Parathyroid adenoma (tissue), 2 donors: ENCODE measurements around the gene TMEM263.

ENCODE experiments used
- H2AFZ ChIP-seq: fragments of 300-600 bp; sonication (generic); one replicate; pipeline ENCODE4 v1.7.0; 2017; ENCODE audit warnings: antibody characterized with exemption, mild to moderate bottlenecking
- H3K27ac ChIP-seq: fragments of 300-600 bp; sonication (generic); one replicate; pipeline ENCODE4 v1.7.0; 2017
- H3K27me3 ChIP-seq: fragments of 300-600 bp; sonication (generic); one replicate; pipeline ENCODE4 v1.7.0; 2017; ENCODE audit warnings: low read length; ENCODE audit not compliant: control insufficient read depth, insufficient read depth
- H3K36me3 ChIP-seq: fragments of 300-600 bp; sonication (generic); one replicate; pipeline ENCODE4 v1.7.0; 2017; ENCODE audit warnings: low read length; ENCODE audit not compliant: control insufficient read depth, insufficient read depth
- H3K4me1 ChIP-seq: fragments of 300-600 bp; sonication (generic); one replicate; pipeline ENCODE4 v1.7.0; 2017; ENCODE audit warnings: control low read depth
- H3K4me2 ChIP-seq: fragments of 300-600 bp; sonication (generic); one replicate; pipeline ENCODE4 v1.7.0; 2017; ENCODE audit warnings: low read length
- H3K4me3 ChIP-seq: fragments of 300-600 bp; sonication (generic); one replicate; pipeline ENCODE4 v1.7.0; 2017; ENCODE audit warnings: low read depth, low read length
- H3K79me2 ChIP-seq: fragments of 300-600 bp; sonication (generic); one replicate; pipeline ENCODE4 v1.7.0; 2017; ENCODE audit warnings: control low read depth
- H3K9ac ChIP-seq: fragments of 300-600 bp; sonication (generic); one replicate; pipeline ENCODE4 v1.7.0; 2017; ENCODE audit warnings: mild to moderate bottlenecking
- H3K9me3 ChIP-seq: fragments of 300-600 bp; sonication (generic); one replicate; pipeline ENCODE4 v1.7.0; 2017; ENCODE audit warnings: low read length; ENCODE audit not compliant: control insufficient read depth
- CTCF ChIP-seq: fragments of 300-600 bp; sonication (generic); IDR thresholded peaks from one replicate; pipeline ENCODE4 v1.7.0; 2017; ENCODE audit warnings: antibody characterized with exemption, mild to moderate bottlenecking
- donor health status: primary hyperparathyroidism.

The TMEM263 gene

GRCh38 chr12:106984588-106985137 is 29.0 kb downstream of the TMEM263 start:
- no peak overlapping the region for H3K4me3 ChIP-seq
- no peaks in the 10 kb centered on the region for H3K79me2 ChIP-seq
- no peak overlapping the region for H3K4me2 ChIP-seq
- H3K9me3 ChIP-seq, result no peaks in the 10 kb centered on the region
- no peaks in the 10 kb centered on the region for H3K27me3 ChIP-seq
- no peak overlapping the region for H3K9ac ChIP-seq
- no peaks in the 10 kb centered on the region for H3K36me3 ChIP-seq
- no peak overlapping the region for H2AFZ ChIP-seq
- TF ChIP-seq CTCF, result no peak
- H3K4me1 ChIP-seq, result peaks cover 15% of the 10 kb centered on the region
- H3K27ac ChIP-seq, result no peak overlapping the region

GRCh38 chr12:106985479-106985878 is 29.8 kb downstream of the TMEM263 start:
- no peaks in the 10 kb centered on the region for H3K27me3 ChIP-seq
- no peak overlapping the region for H3K9ac ChIP-seq

GRCh38 chr12:106986135-106986534 is 30.4 kb downstream of the TMEM263 start:
- no peak for TF ChIP-seq CTCF
- Histone ChIP-seq H3K4me3 (peak overlapping the region; percentile 90), H3K9me3 (no peaks in the 10 kb centered on the region), H3K27me3 (no peaks in the 10 kb centered on the region), H2AFZ (peak overlapping the region; percentile 91), H3K36me3 (no peaks in the 10 kb centered on the region), H3K4me1 (peaks cover 15% of the 10 kb centered on the region), H3K27ac (peak overlapping the region; percentile 76), H3K4me2 (peak overlapping the region; percentile 68), H3K9ac (peak overlapping the region; percentile 74), H3K79me2 (no peaks in the 10 kb centered on the region)

More at GRCh38 chr12:106985479-106985878, 29.8 kb downstream of the TMEM263 start:
- Histone ChIP-seq H3K36me3 (no peaks in the 10 kb centered on the region), H3K4me2 (no peak overlapping the region), H3K4me3 (no peak overlapping the region), H3K4me1 (peaks cover 15% of the 10 kb centered on the region), H3K9me3 (no peaks in the 10 kb centered on the region), H2AFZ (no peak overlapping the region), H3K79me2 (no peaks in the 10 kb centered on the region), H3K27ac (no peak overlapping the region)
- TF ChIP-seq CTCF, result no peak

GRCh38 chr12:106986625-106987389 is 31.1 kb downstream of the TMEM263 start, which contains the start of gene MTERF2:
Gene MTERF2 (minus strand): TSS chr12:106987146. CDS start chr12:106978714, 8,432 bp downstream.
- H3K9me3 ChIP-seq, result no peaks in the 10 kb centered on the region
- H3K4me2 ChIP-seq, result peak within 1 kb of the TSS; percentile 68
- peak within 1 kb of the TSS; percentile 74 for H3K9ac ChIP-seq
- no peak for TF ChIP-seq CTCF
- H2AFZ ChIP-seq, result peak within 1 kb of the TSS; percentile 91
- peaks cover 15% of the 10 kb centered on the region for H3K4me1 ChIP-seq
- no peaks in the 10 kb centered on the region for H3K36me3 ChIP-seq
- H3K4me3 ChIP-seq, result peak within 1 kb of the TSS; percentile 90
- H3K27me3 ChIP-seq, result no peaks in the 10 kb centered on the region
- no peaks in the 10 kb centered on the region for H3K79me2 ChIP-seq
- peak within 1 kb of the TSS; percentile 76 for H3K27ac ChIP-seq
